ENCODE measurements around the gene SLC15A2.

DNA sequence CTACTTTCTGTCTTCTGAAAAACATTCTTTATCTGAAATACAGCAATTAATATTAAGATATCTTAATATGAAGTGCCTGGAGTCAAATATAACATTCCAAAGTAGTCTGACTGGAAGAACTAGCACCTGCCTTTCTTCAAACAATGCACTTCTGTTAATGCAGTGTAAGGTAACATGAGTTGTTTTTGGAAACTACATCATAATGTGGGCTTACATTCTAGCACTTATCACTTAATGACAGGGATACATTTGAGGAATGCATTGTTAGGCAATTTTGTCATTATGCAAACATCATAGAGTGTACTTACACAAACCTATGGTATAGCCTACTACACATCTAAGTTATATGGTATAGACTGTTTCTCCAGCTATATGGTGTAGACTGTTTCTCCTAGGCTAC lies 49.2 kb downstream of the SLC15A2 start:
- TF ChIP-seq EZH2phosphoT487 (IDR thresholded peaks at IDR 0.05) (no peak), EZH2 (IDR thresholded peaks at IDR 0.05) (no peak)
- TF ChIP-seq, protein P1, sequence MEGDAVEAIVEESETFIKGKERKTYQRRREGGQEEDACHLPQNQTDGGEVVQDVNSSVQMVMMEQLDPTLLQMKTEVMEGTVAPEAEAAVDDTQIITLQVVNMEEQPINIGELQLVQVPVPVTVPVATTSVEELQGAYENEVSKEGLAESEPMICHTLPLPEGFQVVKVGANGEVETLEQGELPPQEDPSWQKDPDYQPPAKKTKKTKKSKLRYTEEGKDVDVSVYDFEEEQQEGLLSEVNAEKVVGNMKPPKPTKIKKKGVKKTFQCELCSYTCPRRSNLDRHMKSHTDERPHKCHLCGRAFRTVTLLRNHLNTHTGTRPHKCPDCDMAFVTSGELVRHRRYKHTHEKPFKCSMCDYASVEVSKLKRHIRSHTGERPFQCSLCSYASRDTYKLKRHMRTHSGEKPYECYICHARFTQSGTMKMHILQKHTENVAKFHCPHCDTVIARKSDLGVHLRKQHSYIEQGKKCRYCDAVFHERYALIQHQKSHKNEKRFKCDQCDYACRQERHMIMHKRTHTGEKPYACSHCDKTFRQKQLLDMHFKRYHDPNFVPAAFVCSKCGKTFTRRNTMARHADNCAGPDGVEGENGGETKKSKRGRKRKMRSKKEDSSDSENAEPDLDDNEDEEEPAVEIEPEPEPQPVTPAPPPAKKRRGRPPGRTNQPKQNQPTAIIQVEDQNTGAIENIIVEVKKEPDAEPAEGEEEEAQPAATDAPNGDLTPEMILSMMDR (IDR thresholded peaks at IDR 0.05) = no peak

Measured in neural progenitor cell (in vitro differentiated cells).